HG02884 (cell line): ENCODE measurements around the gene GPHA2.

Source experiments
- ATAC-seq: cut with Tn5 transposase; IDR thresholded peaks from one replicate; pipeline ENCODE4 v1.9.1; 2021; ENCODE audit warnings: mild to moderate bottlenecking, moderate library complexity; ENCODE audit not compliant: unreplicated experiment

Gene GPHA2

GRCh38 chr11:64892838-64893193 lies 42.9 kb downstream of the GPHA2 start:
- no peak for ATAC-seq

GRCh38 chr11:64892411-64892831 lies 43.3 kb downstream of the GPHA2 start:
- ATAC-seq = no peak

GRCh38 chr11:64891880-64892279 lies 43.8 kb downstream of the GPHA2 start:
- no peak for ATAC-seq

- no peak for ATAC-seq
These were observed 44.4 kb downstream of the GPHA2 start for GRCh38 chr11:64891215-64891848.

GRCh38 chr11:64890522-64890939 lies 45.2 kb downstream of the GPHA2 start:
- ATAC-seq = no peak

GRCh38 chr11:64888729-64889511 lies 46.8 kb downstream of the GPHA2 start:
- no peak for ATAC-seq

- ATAC-seq = no peak
These were observed 47.3 kb downstream of the GPHA2 start for GRCh38 chr11:64888406-64888728.

- ATAC-seq = no peak
These were observed 47.8 kb downstream of the GPHA2 start for GRCh38 chr11:64887757-64888405.

GRCh38 chr11:64887234-64887756 lies 48.4 kb downstream of the GPHA2 start:
- no peak for ATAC-seq

GRCh38 chr11:64885367-64886286 lies 50.1 kb downstream of the GPHA2 start:
- ATAC-seq = no peak
